Fibroblast of mammary gland (primary cell): Measurements from ENCODE around the gene KLHL18.
"Not testable (repeated sequence)": the region's sequence is repeated elsewhere in the genome, so short reads cannot be mapped to it uniquely, and the experiment has no call there.

Experiments used
- DNase-seq: peaks from one replicate; pipeline ENCODE4 v3.0.0-alpha.2; 2010; ENCODE audit warnings: low read depth
- H3K4me3 ChIP-seq: 2 replicates; pipeline ENCODE4 v1.5.1; 2011; ENCODE audit warnings: low read depth, mild to moderate bottlenecking, low read length, moderate library complexity; ENCODE audit not compliant: control insufficient read depth
- TF ChIP-seq, protein P1 (sequence below): conservative IDR thresholded peaks from 2 replicates; pipeline ENCODE4 v1.5.1; 2011; ENCODE audit warnings: low read depth, low read length, inconsistent platforms; ENCODE audit not compliant: control insufficient read depth, insufficient read depth

Gene KLHL18

DNA sequence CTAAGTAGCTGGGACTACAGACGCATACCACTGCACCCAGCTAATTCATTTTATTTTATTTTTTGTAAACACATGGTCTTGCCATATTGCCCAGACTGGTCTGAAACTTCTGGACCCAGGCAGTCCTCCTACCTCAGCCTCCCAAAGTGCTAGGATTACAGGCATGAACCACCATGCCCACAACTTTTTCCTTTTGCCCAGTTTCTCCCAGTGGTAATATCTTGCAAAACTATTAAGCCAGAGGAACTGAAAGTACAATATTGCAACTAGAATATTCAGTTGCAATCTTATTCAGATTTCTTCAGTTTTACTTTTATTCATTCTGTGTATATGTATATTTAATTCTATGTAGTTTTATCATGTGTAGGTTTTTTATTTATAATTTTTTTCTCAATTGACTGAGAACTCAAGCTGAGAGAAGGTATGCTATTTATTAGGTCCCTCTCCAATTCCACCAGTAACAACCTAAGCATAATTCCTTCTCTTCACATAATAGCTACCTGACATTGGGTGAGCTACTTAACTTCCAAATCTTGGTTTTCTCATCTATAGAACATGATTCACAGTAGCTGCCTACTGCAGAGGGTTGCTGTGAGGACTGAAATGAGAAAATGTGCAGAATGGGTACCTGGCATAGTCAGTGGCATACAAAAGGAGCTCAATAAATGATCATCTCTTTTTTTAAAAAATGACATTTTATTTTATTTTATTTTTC is 30.8 kb downstream of the KLHL18 start:
- H3K4me3 ChIP-seq = no peak overlapping the region
- TF ChIP-seq, protein P1, sequence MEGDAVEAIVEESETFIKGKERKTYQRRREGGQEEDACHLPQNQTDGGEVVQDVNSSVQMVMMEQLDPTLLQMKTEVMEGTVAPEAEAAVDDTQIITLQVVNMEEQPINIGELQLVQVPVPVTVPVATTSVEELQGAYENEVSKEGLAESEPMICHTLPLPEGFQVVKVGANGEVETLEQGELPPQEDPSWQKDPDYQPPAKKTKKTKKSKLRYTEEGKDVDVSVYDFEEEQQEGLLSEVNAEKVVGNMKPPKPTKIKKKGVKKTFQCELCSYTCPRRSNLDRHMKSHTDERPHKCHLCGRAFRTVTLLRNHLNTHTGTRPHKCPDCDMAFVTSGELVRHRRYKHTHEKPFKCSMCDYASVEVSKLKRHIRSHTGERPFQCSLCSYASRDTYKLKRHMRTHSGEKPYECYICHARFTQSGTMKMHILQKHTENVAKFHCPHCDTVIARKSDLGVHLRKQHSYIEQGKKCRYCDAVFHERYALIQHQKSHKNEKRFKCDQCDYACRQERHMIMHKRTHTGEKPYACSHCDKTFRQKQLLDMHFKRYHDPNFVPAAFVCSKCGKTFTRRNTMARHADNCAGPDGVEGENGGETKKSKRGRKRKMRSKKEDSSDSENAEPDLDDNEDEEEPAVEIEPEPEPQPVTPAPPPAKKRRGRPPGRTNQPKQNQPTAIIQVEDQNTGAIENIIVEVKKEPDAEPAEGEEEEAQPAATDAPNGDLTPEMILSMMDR = no peak

DNA sequence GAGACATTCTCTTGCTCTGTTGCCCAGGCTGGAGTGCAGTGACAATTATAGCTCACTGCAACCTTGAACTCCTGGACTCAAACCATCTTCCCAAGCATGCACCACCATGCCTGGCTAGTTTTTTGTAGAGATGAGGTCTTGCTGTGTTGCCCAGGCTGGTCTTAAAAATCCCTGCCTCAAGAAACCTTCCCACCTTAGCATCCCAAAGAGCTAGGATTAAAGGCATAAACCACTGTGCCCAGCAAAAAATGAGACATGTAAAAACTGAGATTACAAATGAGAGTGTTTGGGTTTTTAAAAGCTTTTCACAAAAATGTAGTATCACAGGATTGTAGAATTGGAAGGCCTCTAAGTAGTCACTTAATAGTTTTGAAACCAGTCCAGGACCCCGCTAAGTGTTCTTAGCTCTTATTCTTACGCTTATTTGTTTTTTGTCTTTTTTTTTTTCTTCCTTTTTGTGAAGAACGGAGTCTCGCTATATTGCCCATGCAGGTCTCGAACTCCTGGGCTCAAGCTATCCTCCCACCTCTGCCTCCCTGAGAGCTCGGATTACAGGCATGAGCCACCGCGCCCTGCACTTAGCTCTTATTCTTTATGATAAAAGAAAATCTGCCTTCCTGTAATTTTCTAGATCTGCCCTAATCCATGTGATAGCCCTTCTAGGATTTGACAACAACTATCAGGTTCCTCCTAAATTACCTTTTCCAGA is 31.5 kb downstream of the KLHL18 start:
- TF ChIP-seq, protein P1 = no peak
- no peak for DNase-seq
- no peak overlapping the region for H3K4me3 ChIP-seq

More for the DNA sequence above, 30.8 kb downstream of the KLHL18 start:
- DNase-seq = no peak

DNA sequence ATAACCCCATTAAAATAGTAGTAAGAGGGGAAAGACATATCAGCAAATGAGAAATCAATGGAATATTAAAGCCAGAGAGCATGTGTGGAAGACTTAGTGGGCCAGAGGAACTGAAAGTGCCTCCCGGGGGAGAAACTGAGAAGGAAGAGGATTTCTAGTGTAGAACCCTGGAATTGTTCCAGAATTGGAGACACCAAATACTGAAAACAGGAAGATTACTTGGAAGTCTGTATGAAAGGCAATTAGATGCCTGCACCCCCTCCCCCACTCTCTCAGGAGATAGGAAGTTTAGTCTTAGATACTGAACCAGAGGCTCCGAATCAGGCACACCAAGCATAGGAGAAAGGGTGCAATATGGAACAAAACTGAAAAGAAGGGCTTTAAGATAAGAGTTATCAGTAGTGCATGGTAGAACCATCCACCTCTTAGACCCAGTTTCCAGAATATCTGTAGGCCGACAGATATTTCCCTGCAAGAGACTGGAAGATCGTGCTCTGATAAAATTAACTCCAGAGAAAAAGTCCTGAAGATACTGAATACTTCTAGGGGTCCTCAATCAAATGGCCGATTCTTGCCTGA is 32.4 kb downstream of the KLHL18 start:
- no peak overlapping the region for H3K4me3 ChIP-seq

DNA sequence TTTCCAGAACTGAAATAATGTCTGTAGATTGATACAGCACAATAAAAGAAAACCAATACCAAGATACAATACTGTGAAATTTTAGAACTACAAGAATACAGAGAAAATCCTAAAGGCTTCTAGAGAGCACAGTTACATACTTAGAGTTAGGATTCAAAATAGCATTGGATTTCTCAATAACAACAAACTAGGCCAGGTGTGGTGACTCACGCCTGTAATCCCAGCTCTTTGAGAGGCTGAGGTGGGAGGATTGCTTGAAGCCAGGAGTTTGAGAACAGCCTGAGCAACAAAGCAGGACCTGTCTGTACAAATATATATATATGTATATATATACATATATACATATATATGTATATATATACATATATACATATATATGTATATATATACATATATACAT is 33.4 kb downstream of the KLHL18 start:
- not testable (repeated sequence) for H3K4me3 ChIP-seq
- DNase-seq = peak; percentile 27

More for the DNA sequence above, 32.4 kb downstream of the KLHL18 start:
- TF ChIP-seq, protein P1 = no peak
- peak; percentile 45 for DNase-seq

- no peak for DNase-seq
- TF ChIP-seq, protein P1 = no peak
- no peak overlapping the region for H3K4me3 ChIP-seq
Observed at GRCh38 chr3:47318916-47319315, 36.2 kb downstream of the KLHL18 start.

DNA sequence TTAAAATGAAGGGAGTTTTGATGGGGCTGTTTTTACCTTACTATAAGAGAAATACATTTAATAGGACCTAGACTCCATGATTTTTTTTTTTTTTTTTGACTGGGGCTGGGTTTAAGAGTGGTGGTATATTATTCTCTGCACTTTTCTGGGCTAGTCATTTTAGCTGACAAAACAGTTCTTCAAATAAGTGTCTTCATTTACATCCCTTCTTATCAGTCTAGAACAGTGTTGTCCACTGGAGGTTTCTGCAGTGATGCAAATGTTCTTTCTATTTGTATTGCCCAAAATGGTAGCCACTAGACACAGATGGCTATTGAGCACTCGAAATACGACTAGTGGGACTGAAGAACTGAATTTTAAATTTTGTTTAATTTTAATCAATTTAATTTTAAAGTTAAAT is 37.2 kb downstream of the KLHL18 start:
- TF ChIP-seq, protein P1 = no peak
- no peak for DNase-seq
- no peak overlapping the region for H3K4me3 ChIP-seq
